Thymus (tissue), 11 donors: ENCODE data around the gene B4GALT5. TPM values are rescaled to one million over a fixed set of nuclear protein-coding genes. Genes with fewer than 3 reads are reported as not detected.
A peak's percentile ranks its signal among the peaks of the same experiment; 100 is the strongest.

ENCODE experiments used
- DNase-seq, 9 donors: peaks; one replicate each; pipeline ENCODE4 v3.0.0-alpha.2; 2013; ENCODE audit warnings: low spot score in 9 of 9, low read depth in 6 of 9, missing footprints in 1 of 9
- H3K27ac ChIP-seq, 2 donors: one replicate each; pipeline ENCODE4 v1.5.1; 2013; ENCODE audit warnings: control low read depth in 1 of 2, low read depth in 1 of 2, low read length in 1 of 2, mild to moderate bottlenecking in 1 of 2, moderate library complexity in 1 of 2
- H3K27me3 ChIP-seq, 2 donors: one replicate each; pipeline ENCODE4 v1.5.1; 2013; ENCODE audit warnings: low read length in 1 of 2; ENCODE audit not compliant: control insufficient read depth in 2 of 2, insufficient read depth in 1 of 2
- H3K36me3 ChIP-seq, 2 donors: one replicate each; pipeline ENCODE4 v1.5.1; 2013; ENCODE audit warnings: low read length in 1 of 2, mild to moderate bottlenecking in 1 of 2, moderate library complexity in 1 of 2; ENCODE audit not compliant: control insufficient read depth in 2 of 2, insufficient read depth in 2 of 2
- H3K4me1 ChIP-seq, 2 donors: one replicate each; pipeline ENCODE4 v1.5.1; 2013; ENCODE audit warnings: low read length in 2 of 2; ENCODE audit not compliant: control insufficient read depth in 2 of 2, insufficient read depth in 2 of 2
- H3K4me3 ChIP-seq, 2 donors: one replicate each; pipeline ENCODE4 v1.5.1; 2013; ENCODE audit warnings: low read length in 2 of 2, control low read depth in 1 of 2, mild to moderate bottlenecking in 1 of 2
- H3K9me3 ChIP-seq, 2 donors: one replicate each; pipeline ENCODE4 v1.5.1; 2013; ENCODE audit warnings: low read length in 1 of 2, mild to moderate bottlenecking in 1 of 2; ENCODE audit not compliant: control insufficient read depth in 2 of 2, insufficient read depth in 1 of 2
- WGBS: extraction: QIAGEN DNeasy Blood & Tissue Kit; methylation state at CpG from one replicate; pipeline ENCODE4 v1.1.7; 2013; 5-methylcytosine and 5-hydroxymethylcytosine counted together
- polyA plus RNA-seq: library from polyadenylated mRNA; stranded (reverse); fragments of 200-250 nt; gene quantifications from one replicate; pipeline ENCODE4 v1.2.3, GENCODE V29; 2013
- total RNA-seq: library from RNA; stranded (reverse); fragments of 120-200 nt; gene quantifications from one replicate; pipeline ENCODE4 v1.2.4, GENCODE V29; 2013
- donor health status: healthy.

Gene B4GALT5
- total and polyA plus RNA-seq, 2 donors, result 6.8 to 10.9 TPM

DNA sequence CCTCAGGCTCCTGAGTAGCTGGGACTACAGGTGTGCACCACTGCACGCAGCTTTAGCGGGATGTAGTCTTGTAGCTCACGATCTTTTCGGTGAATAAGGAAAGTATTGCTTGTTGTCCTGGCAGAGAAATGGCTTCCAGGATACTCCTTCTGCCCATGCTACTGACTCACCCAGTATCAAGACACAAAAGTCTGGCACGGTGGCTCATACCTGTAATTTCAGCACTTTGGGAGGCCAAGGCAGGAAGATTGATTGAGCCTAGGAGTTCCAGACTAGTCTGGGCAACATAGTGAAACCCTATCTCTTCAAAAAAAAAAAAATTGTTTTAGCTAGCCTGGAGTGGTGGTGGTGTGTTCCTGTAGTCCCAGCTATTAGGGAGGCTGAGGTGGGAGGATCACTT is 40.9 kb upstream of the B4GALT5 start:
- DNase-seq, result no peak
- H3K4me1 ChIP-seq, result peaks cover 11 to 26% of the 10 kb centered on the region in 2 donors
- no peaks in the 10 kb centered on the region for H3K9me3 ChIP-seq
- H3K27me3 ChIP-seq, result peaks cover 2 to 50% of the 10 kb centered on the region in 2 donors
- whole genome bisulfite sequencing, result 99% methylated on average over 5 of the region's 5 CpGs
- no peak overlapping the region for H3K4me3 ChIP-seq
- no peak overlapping the region for H3K27ac ChIP-seq
- no peaks in the 10 kb centered on the region for H3K36me3 ChIP-seq

DNA sequence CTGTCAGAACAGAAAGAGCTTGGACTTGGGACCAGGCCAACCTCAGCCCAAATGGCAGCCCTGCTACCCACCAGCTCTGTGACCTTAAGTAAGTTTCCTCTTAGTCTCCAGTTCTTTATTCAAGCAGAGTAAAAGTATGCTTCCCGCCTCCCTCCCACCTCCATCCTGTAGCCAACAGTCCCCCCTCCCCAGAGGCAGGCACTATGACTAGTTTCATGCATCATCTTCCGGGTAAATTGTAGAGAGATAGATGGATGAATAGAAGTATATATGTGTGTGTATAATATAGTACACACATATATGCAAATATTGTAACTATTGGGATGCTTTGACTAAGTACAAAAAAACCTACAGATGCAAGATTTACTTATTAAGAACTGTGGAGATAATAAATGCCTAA is 39.5 kb upstream of the B4GALT5 start:
- Histone ChIP-seq H3K4me1 (peaks cover 11 to 29% of the 10 kb centered on the region in 2 donors), H3K27ac (no peak overlapping the region), H3K36me3 (no peaks in the 10 kb centered on the region), H3K27me3 (peaks cover 2 to 39% of the 10 kb centered on the region in 2 donors), H3K4me3 (no peak overlapping the region), H3K9me3 (no peaks in the 10 kb centered on the region)
- no peak for DNase-seq
- 76% methylated on average over 2 of the region's 2 CpGs for whole genome bisulfite sequencing

DNA sequence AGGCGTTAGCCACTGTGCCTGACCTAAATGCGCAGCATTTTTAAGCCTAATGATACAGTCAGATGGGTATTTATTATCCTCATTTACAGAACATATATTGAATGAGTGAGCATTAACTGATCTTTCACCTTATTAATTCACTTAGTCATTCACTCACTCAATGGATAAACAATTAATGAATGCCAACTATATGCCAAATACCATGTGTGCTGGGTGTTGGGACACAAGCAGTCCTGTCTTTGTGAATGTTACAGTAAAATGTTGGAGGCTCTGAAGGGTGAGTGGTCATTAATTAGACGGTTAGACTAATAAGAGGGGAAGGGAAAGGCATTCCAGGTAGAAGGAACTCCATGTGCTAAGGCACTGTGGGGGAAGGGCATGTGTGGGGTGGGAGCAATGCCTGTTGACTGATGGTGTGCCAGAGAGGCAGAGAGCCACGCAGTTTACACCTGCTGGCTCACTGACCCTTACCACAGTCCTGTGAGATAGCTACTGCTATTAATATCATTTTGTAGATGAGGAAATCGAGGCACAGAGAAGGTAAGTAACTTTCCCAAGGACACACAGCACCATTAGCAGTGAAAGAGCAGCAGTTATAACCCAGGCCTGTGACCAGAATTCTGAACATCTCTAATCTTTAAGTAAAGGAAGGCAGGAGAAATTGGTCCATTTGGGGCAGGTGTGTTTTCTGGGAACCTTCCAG is 38.7 kb upstream of the B4GALT5 start:
- 85% methylated on average over 5 of the region's 5 CpGs for WGBS
- DNase-seq, result no peak
- no peaks in the 10 kb centered on the region for H3K36me3 ChIP-seq
- no peak overlapping the region for H3K4me3 ChIP-seq
- peaks cover 2 to 42% of the 10 kb centered on the region in 2 donors for H3K27me3 ChIP-seq
- peaks cover 11 to 30% of the 10 kb centered on the region in 2 donors for H3K4me1 ChIP-seq
- no peaks in the 10 kb centered on the region for H3K9me3 ChIP-seq
- H3K27ac ChIP-seq, result no peak overlapping the region

DNA sequence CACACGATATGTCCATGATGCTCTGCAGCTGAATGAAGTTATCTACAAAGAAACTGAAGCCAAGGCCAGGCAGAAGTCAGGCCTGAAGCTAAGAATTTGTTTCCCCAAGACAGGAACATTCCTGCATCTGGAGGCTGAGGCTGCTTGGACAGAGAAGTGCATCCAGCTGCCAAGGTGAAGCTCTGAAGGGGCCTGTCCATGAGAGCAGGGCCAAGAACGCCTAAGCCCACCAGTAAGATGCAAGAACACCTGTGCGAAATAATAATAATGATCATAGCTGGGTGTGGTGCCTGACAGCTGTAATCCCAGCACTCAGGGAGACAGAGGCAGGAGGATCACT is 37.7 kb upstream of the B4GALT5 start:
- H3K4me1 ChIP-seq, result peaks cover 11 to 27% of the 10 kb centered on the region in 2 donors
- H3K9me3 ChIP-seq, result no peaks in the 10 kb centered on the region
- no peaks in the 10 kb centered on the region for H3K36me3 ChIP-seq
- WGBS, result 63% methylated on average over 3 of the region's 3 CpGs
- no peak overlapping the region for H3K4me3 ChIP-seq
- DNase-seq, result no peak
- H3K27ac ChIP-seq, result no peak overlapping the region
- peaks cover 2 to 42% of the 10 kb centered on the region in 2 donors for H3K27me3 ChIP-seq

DNA sequence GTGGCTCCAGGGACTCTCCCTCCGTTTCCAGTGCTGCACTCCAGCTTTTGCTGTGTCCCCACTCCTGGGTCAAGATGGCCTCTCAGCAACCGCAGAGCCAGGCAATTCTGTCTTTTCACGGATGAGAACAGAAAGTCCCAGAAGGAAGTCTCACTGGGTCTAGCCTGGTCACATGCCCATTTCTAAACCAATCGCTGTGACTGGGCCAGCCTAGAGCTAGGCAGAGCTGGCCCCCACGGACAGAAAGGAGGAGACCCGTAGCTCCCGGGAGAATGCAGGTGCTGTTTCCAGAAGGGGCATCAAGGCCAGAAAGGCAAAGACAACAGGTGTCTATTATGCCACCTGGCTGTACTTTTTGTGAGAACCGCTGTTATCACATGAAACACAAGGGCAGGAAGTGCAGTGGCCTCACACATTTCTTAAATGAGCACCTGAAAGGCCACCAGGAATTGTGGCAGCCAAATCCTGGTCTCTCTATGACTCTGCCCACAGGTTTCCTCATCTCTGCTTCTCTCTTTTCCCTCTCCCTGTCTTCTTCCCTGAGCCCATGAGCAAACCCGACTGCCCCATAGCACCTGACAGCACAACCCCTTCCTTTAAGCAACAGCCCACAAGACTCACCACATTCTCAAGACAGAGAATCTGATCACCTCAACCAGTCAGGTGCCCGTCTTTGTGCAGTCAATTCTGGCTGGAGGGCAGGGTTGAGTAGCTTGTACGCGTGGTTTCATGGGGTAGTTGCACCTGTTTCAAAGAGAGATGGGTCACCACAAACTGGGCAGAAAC is 37.1 kb upstream of the B4GALT5 start:
- Histone ChIP-seq H3K9me3 (no peaks in the 10 kb centered on the region), H3K4me1 (peaks cover 11 to 21% of the 10 kb centered on the region in 2 donors), H3K36me3 (no peaks in the 10 kb centered on the region), H3K4me3 (no peak overlapping the region), H3K27me3 (peaks cover 2 to 45% of the 10 kb centered on the region in 2 donors), H3K27ac (peak overlapping the region in 1 of 2 donors; percentile 58)
- DNase-seq, result peak in 6 of 9 donors; percentile 18 to 73 (median 43)
- WGBS, result 50% methylated on average over 12 of the region's 12 CpGs

DNA sequence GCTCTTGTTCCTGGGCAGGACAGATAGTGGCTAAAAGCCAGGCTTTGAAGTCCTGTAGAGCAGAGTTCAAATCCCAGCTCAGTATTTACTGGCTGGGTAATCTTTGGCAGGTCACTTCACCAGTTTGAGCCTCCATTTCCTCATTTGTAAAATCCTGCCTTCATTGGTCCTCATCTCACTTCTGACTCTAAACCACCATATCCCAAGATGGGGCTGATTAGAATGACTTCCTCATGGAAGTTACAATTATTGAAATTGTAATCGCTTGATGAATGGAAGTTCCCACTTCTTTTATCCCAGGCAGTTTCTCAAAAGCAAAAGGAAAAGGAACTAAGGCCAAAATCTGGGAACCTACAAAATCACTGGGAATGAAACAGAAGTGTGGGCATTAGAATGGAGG is 35.9 kb upstream of the B4GALT5 start:
- H3K27me3 ChIP-seq, result peaks cover 2 to 42% of the 10 kb centered on the region in 2 donors
- no peak overlapping the region for H3K4me3 ChIP-seq
- H3K27ac ChIP-seq, result no peak overlapping the region
- no peaks in the 10 kb centered on the region for H3K9me3 ChIP-seq
- H3K4me1 ChIP-seq, result peaks cover 11 to 21% of the 10 kb centered on the region in 2 donors
- no peaks in the 10 kb centered on the region for H3K36me3 ChIP-seq
- WGBS, result 98% methylated on average over 1 of the region's 1 CpG
- DNase-seq, result no peak

DNA sequence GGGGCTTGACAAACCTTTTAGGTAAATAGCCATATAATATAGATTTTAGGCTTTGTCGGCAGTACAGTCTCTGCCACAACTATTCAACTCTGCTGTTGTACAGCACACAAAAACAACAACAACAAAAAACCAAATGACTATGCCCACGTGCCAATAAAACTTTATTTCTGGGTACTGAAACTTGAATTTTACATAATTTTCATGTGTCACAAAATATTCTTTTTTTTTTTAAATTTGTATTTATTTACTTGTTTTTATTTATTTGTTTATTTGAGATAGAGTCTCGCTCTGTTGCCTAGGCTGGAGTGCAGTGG is 34.8 kb upstream of the B4GALT5 start:
- Histone ChIP-seq H3K27me3 (peaks cover 0 to 31% of the 10 kb centered on the region in 2 donors), H3K27ac (peak overlapping the region in 1 of 2 donors; percentile 64), H3K36me3 (no peaks in the 10 kb centered on the region), H3K4me1 (peaks cover 11 to 21% of the 10 kb centered on the region in 2 donors), H3K9me3 (no peaks in the 10 kb centered on the region), H3K4me3 (no peak overlapping the region)
- WGBS, result 97% methylated on average over 3 of the region's 3 CpGs
- no peak for DNase-seq

DNA sequence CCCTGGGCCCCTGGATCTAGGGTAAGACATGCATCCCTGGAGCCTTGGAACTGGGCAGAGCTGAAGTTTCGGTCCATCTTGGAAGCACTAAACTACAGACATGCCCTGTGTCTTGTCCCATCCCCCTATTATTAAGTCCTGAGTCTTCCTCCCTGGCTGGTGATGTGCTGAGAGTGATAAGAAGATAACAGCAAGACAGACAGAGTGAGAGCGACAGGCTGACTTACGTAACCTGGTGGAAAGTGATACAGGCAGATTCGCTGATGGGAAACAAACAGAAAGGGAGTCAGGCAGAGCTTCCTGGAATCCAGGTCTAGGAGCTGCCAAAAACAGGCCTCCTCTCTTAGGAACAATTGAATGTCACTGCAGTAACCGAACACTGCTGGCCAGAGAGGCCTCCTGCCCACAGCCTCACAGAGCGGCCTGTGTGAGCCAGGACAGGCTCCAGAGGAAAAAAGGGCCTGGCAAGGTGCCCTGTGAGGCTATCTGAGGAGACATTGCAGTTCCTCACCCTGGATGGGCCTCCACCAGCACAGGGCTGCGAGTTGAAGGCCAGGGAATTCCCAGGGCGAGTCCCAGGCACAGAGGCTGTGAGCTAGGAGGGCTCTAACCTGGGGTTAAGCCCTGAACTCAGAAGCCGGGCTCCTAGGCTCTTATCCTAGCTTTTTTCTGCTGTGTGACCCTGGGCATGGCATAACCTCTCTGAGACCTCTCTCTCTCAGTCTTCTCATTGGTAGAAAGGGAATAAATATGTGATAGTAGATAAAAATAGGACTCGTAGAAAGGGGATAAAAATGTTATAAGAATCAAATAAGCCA is 34.2 kb upstream of the B4GALT5 start:
- Histone ChIP-seq H3K27ac (peak overlapping the region; percentile 53 to 67), H3K4me1 (peaks cover 11 to 21% of the 10 kb centered on the region in 2 donors), H3K9me3 (no peaks in the 10 kb centered on the region), H3K4me3 (no peak overlapping the region), H3K27me3 (peaks cover 0 to 30% of the 10 kb centered on the region in 2 donors), H3K36me3 (no peaks in the 10 kb centered on the region)
- 87% methylated on average over 10 of the region's 10 CpGs for WGBS
- DNase-seq, result peak in 1 of 9 donors; percentile 33

DNA sequence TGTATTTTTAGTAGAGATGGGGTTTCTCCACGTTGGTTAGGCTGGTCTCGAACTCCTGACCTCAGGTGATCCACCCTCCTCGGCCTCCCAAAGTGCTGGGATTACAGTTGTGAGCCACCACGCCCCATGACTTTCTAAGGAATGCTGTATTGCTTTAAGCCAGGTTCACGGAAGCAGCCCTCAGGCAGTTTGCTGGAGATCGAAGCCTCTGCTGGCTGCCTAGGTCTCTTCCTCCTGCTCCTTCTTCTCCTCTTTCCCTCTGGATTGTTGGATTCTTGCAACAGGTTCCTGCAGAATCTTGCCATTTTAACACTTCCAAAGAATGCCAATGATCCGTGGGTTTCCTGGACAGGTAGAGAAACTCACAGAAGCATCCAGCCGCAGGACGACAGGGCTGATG is 29.3 kb upstream of the B4GALT5 start:
- no peak overlapping the region for H3K27ac ChIP-seq
- H3K9me3 ChIP-seq, result no peaks in the 10 kb centered on the region
- peaks cover 0 to 21% of the 10 kb centered on the region in 2 donors for H3K27me3 ChIP-seq
- no peak overlapping the region for H3K4me3 ChIP-seq
- H3K36me3 ChIP-seq, result no peaks in the 10 kb centered on the region
- WGBS, result 92% methylated on average over 9 of the region's 9 CpGs
- DNase-seq, result no peak
- H3K4me1 ChIP-seq, result no peaks in the 10 kb centered on the region
